Measurements from ENCODE around the gene TIMP2.

TIMP2 gene

DNA sequence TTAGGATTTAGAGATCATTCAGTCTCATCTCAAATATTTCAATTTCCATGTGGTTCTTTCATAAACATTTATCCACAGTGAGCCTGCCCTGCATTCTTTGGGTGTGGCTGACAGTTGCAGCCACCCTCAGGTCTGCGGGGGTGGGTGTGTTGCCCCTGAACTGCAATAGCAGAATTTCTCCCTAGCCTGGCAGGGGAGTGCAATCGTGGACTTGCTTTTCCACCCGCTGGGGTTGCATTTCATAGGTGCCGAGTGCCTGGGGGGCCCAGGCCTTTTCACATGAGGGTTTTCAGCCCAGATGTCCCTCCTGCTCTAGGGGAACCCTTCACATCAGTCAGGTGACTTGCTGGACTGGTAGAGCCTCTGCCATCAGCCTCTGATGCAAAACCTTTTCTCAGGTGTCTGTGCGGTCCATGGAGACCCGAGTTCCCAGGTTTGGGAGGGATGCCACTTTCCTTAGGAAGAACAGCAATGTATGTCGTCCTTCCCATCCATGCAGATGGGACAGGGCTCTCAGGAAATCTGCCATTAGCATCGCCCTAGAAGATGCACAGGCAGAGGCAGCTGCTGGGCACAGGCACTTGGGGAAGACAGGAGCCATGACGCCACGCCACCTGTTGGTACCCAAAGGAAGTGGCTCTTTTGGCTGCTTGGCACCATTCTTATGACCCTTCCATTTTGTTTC lies 82.2 kb downstream of the TIMP2 start:
- TF ChIP-seq, protein P1, sequence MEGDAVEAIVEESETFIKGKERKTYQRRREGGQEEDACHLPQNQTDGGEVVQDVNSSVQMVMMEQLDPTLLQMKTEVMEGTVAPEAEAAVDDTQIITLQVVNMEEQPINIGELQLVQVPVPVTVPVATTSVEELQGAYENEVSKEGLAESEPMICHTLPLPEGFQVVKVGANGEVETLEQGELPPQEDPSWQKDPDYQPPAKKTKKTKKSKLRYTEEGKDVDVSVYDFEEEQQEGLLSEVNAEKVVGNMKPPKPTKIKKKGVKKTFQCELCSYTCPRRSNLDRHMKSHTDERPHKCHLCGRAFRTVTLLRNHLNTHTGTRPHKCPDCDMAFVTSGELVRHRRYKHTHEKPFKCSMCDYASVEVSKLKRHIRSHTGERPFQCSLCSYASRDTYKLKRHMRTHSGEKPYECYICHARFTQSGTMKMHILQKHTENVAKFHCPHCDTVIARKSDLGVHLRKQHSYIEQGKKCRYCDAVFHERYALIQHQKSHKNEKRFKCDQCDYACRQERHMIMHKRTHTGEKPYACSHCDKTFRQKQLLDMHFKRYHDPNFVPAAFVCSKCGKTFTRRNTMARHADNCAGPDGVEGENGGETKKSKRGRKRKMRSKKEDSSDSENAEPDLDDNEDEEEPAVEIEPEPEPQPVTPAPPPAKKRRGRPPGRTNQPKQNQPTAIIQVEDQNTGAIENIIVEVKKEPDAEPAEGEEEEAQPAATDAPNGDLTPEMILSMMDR (conservative IDR thresholded peaks at IDR 0.05; ENCODE audit: low read depth, low read length) = peak; percentile 73
- H3K4me3 ChIP-seq (ENCODE audit: low read length) = no peak overlapping the region
- DNase-seq (ENCODE audit: low read depth) = no peak

DNA sequence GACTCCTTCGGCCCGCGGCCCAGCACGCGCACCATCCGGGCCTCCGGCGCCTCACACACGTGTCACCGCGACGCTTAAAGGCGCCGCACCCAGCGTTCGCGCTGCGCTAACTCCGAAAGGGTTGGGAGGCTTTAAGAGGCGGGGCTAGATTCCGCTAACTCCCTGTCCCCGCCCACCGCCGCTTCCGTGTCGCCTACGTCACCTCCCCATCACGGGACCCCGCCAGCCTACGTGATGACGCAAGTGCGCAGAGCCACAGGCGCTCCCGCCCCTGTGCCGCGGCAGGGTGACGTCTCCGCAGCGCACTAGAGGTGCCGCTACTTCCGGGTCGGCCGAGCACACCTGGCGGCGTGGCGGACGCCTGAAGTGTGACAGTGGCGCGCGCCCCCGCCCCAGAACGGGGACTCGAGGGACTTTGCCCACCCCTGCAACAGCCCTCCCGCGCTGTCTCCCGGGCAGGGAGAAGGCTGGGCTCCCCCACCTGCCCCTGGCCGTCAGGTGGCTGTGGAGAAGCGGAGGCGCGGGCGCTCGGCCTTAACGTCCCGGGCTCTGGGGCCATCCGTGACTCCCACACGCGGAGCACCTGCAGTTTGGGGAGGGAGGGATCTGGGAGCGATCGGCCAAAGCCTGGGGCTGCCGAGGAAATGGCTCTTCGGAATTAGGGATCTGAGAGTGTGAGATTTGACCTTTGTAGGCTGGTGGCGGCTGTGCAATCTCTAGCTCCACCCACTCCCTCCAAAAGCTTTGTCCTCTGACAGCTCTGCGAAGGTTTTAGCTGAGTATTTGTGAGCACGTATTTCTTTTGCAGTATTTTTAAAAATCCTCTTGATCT lies 84.2 kb downstream of the TIMP2 start, which contains the start of gene USP36:
TSS of gene USP36 (minus strand) at position 35 of the 832 bp plus-strand sequence. CDS start 4,451 bp downstream, outside the sequence.
- peak within 1 kb of the TSS; percentile 87 for H3K4me3 ChIP-seq (ENCODE audit: low read length)
- TF ChIP-seq, protein P1 (conservative IDR thresholded peaks at IDR 0.05; ENCODE audit: low read depth, low read length) = no peak
- DNase-seq (ENCODE audit: low read depth) = peak; percentile 95

DNA sequence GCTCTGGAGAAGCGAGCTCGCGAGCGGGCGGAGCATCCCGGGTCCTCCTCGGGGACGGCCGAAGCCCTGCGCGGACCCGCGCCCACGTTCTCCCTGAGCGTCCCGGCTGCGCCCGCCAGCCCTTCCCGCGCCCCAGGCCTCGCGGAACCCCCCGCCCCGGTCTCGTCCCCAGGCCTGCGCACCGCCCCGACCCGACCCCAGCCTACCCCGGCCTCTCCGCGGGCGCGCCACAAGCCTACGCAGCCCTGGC lies 84.7 kb downstream of the TIMP2 start:
- peak overlapping the region; percentile 87 for H3K4me3 ChIP-seq (ENCODE audit: low read length)
- TF ChIP-seq, protein P1 (conservative IDR thresholded peaks at IDR 0.05; ENCODE audit: low read depth, low read length) = no peak
- no peak for DNase-seq (ENCODE audit: low read depth)

DNA sequence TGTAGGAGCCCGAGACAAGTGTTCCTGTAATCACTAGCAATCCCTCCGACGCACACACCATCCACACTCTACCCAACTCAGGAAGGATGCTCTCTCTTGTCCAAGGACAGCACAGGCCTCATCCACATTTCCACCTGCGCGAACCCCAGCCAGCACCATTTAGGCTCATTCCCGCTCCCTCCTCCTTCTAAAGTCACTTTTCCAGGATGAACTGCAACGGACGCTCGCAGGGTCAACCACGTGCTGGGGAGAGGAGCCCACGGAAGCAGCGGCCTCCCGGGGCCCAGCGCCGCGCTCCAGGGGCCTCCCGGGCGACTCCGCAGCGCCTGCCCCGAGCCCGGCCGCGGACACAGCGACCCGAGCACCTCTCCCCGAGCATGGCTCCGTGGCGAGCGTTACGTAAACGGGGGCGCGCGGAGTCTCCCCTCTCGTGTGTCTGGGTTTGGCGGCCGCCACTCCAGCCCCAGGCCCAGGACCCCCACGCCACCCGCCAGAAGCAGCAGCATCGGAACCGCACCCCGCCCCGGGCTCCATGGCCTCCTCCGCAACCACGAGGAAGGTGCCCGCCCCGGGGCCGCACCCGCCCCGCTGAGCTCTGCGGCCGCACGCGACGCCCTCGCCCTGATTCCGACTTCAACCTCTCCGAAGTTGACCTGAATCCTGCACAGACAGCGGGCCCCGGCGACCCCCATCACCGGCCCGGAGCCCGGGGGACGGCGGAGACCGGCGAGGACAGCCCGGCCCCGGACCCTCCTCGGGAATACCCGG lies 85.2 kb downstream of the TIMP2 start:
- TF ChIP-seq, protein P1 (conservative IDR thresholded peaks at IDR 0.05; ENCODE audit: low read depth, low read length) = no peak
- no peak for DNase-seq (ENCODE audit: low read depth)
- H3K4me3 ChIP-seq (ENCODE audit: low read length) = peak overlapping the region; percentile 87

DNA sequence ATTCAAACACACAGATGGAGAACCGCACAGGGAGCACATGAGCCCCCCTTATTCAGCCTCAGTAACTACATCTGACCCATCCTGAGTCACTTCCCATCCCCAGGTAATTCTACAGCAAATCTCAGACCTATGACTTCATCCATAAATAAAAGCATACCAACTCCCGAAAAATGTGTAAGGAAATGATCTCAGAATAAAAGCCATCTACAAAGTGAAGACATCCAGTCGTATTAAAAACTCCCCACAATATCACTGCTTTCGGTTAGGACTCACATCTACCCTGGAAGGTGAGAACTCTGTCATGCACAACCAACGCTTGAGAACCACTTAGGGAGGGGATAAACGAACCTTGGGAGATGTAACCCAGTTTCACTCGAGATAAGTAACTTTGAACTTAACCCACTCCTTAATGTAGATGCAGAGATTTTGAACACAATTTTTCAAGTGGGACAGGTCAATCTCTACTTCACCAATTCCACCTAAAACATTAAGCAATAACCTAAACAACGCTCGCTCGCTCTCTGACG lies 85.9 kb downstream of the TIMP2 start:
- DNase-seq (ENCODE audit: low read depth) = no peak
- H3K4me3 ChIP-seq (ENCODE audit: low read length) = peak overlapping the region; percentile 87
- TF ChIP-seq, protein P1 (conservative IDR thresholded peaks at IDR 0.05; ENCODE audit: low read depth, low read length) = no peak

DNA sequence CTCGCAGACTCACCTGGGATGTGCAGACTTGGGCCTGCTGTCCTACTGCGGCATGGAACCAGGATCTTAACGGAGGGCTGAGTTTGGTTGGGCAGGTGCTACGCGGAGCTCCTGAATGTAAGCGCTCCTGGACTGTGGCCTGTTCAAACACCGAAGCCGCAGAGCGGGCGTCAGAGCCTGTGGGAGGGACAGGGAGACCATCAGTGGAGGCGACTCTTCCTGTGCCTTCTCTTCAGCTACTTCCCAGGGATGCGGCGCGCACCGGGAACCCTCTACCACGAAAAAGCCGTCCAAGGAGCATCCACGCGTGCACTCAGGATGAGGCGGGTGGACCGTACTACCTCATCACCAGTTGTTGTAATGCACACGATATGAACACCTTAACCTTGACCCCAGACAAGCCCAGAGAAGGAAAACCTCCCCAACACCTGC lies 86.6 kb downstream of the TIMP2 start:
- H3K4me3 ChIP-seq (ENCODE audit: low read length) = no peak overlapping the region
- no peak for DNase-seq (ENCODE audit: low read depth)
- TF ChIP-seq, protein P1 (conservative IDR thresholded peaks at IDR 0.05; ENCODE audit: low read depth, low read length) = no peak

Measured in retinal pigment epithelial cell (primary cell).